Measurements from ENCODE around the gene MR1. TPM values are rescaled to one million over a fixed set of nuclear protein-coding genes. Genes with fewer than 3 reads are reported as not detected.

Gene MR1
- total RNA-seq, 1 donor from 2014 or later, result 0.62 TPM

- DNase-seq, result no peak
Measured at GRCh38 chr1:181064011-181064623, 30.3 kb downstream of the MR1 start.

DNA sequence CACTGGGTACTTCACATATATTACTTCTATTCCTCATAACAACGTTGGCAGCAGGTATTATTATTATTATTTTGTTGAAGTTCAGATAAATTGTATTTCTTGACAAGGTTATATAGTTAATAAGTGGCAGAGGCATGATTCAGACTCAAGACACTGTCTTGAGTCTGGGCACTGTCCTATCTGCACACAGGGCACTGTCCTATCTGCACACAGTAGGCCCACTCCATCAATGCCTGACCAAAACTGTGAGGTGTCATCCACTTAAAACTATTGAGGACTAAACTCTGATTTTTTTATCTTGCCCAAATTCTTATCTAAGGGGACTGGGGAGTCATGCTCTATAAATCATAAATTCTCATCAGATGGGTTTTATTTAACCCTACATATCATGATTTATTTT, 30.9 kb downstream of the MR1 start:
- DNase-seq, result no peak

DNA sequence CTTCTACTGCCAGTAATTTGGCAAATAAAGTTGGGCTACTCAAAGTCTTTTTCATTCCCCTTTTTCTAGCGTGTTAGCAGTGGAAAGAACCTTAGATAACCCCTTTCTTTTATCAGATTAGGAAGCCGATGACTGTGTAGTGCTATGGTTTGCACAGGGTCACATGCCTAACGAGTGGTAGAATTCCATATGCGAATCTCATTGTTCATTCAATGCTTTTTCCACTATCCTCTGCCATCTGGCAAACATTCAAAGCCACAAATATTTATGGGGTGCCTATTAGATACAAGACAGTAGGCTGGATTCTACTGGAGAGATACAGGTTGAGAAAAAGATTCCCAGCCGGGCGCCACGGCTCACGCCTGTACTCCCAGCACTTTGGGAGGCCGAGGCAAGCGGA, 39.9 kb downstream of the MR1 start:
- DNase-seq, result no peak

GRCh38 chr1:181075766-181076350, 42.1 kb downstream of the MR1 start:
- DNase-seq, result no peak

DNA sequence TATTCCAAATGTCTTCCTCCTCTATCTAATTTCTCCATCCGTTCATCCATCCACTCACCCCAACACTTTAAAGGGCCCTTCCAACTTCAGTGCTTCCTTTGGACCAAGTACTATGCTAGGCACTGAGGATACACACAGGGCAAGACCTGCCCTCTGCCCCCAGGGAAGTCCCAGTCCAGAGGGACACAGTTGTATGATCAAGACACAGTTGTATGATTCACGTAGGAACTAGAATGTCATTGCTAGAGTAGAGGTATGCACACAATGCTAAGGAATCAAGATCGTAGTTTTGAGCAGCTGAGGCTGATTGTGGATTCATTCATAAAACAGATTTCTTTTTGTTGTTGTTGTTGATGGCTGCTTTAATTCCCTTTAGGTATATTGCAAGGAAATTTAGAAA, 43.1 kb downstream of the MR1 start:
- DNase-seq, result no peak

DNA sequence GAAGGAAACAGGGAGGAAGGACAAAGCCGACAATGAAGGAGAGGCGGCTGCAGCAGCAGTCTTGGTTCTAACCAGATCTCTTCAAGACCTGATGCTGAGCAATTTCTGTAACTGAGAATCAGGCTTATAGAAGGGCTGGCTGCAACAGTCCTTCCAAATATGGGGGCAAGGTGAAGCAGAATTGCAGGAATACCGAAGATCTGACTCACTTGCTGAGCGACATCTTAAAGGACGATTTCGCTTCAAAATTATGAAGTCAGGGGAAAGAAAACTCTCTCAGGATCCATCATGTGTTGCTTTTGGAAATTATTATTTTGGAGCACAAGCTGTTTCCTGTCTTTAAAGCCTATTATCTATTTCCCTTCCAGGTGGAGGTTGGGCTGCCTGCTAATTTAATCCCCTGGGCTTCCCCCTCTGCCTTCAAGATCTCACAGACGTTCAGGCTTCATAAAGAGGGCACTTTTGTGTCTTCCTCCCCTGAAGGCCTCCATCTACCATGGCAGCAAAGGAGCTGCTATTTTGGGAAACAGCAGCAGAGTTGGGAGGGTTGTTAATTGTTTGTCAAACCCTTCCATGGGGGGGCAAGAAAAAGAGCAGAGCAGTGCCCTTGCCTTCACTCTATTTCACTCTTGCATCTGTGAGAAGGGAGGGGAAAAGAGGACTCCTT, 43.9 kb downstream of the MR1 start:
- no peak for DNase-seq

DNA sequence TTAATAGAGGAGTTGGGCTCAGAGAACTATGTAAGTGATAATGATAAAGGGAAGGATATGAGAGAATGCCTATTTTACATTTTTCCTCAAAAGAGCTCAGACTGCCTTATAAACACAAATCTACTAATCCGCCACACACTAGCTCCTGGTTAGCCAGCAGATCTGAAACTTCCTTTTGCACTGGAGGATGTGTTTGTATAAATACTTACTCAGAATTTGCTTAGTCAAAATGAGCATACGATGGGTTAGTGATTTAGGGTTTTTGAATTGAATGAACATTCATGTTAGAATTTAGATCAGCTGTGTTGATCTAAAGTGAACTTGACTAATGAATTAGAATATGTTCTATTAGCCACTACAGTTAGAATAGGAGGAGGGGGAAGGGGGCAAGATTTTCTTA, 45.6 kb downstream of the MR1 start:
- DNase-seq, result no peak

- DNase-seq, result no peak
Measured at GRCh38 chr1:181079920-181080319, 46.1 kb downstream of the MR1 start.

- no peak for DNase-seq
Measured at GRCh38 chr1:181080556-181080955, 46.8 kb downstream of the MR1 start.

DNA sequence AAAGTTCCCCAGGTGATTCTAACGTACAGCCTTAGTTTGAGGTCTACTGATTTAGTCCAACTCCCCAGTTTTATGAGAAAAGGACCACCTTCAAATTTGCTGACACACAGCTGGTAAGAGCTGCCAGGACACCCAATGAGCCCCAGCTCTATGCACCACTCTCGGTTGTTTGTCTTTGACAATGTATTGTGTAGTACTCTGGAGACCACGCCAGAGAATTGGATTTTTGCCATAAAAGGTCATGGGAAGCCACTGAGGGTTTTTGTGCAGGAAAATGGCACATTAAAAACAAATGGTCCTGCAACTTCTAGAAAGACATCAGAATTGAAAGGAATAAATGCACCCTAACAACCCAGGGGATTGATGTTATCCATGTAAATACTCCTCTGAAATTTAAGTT, 47.6 kb downstream of the MR1 start:
- no peak for DNase-seq

- no peak for DNase-seq
Measured at GRCh38 chr1:181083842-181084605, 50.2 kb downstream of the MR1 start.

- no peak for DNase-seq
Measured at GRCh38 chr1:181084606-181084969, 50.8 kb downstream of the MR1 start.

- no peak for DNase-seq
Measured at GRCh38 chr1:181086091-181086490, 52.3 kb downstream of the MR1 start.

DNA sequence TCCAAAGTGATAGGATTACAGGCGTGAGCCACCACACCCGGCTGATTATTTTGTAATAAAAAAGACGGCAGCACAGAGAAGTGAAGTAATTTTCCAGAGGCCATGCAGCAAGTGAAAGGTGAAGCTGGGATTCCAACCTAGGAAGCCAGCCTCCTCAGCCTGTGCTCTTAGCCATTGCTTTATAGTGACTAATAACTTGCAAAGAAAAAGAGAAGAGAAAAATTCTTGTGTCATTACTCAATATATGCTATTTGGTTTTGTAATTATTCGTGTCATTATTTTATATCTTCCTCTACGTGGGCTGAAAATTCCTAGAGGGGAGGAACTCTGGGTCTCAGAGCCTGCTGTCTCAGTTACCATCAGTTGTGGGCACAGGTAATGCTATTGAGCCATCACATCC, 53.1 kb downstream of the MR1 start:
- no peak for DNase-seq

- DNase-seq, result no peak
Measured at GRCh38 chr1:181087400-181087901, 53.7 kb downstream of the MR1 start.

- peak; percentile 96 for DNase-seq
Measured at GRCh38 chr1:181088079-181089016, 54.6 kb downstream of the MR1 start, which contains the start of gene IER5. Gene IER5 (plus strand): TSS chr1:181088700. CDS start chr1:181088903, 203 bp downstream.

DNA sequence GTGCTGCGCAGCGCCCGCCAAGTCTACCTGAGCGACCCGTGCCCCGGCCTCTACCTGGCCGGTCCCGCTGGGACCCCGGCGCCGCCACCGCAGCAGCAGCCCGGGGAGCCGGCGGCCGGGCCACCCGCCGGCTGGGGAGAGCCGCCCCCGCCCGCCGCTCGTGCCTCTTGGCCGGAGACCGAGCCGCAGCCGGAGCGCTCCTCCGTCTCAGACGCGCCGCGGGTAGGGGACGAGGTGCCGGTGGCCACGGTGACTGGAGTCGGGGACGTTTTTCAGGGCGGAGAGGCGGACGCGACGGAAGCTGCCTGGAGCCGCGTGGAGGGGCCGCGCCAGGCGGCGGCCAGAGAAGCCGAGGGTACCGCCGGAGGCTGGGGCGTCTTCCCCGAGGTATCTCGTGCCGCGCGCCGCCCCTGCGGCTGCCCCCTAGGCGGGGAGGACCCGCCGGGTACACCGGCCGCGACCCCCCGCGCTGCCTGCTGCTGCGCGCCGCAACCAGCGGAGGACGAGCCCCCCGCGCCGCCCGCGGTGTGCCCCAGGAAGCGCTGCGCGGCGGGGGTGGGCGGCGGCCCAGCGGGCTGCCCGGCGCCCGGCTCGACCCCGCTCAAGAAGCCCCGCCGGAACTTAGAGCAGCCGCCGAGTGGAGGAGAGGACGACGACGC, 55.4 kb downstream of the MR1 start:
- DNase-seq, result no peak

DNA sequence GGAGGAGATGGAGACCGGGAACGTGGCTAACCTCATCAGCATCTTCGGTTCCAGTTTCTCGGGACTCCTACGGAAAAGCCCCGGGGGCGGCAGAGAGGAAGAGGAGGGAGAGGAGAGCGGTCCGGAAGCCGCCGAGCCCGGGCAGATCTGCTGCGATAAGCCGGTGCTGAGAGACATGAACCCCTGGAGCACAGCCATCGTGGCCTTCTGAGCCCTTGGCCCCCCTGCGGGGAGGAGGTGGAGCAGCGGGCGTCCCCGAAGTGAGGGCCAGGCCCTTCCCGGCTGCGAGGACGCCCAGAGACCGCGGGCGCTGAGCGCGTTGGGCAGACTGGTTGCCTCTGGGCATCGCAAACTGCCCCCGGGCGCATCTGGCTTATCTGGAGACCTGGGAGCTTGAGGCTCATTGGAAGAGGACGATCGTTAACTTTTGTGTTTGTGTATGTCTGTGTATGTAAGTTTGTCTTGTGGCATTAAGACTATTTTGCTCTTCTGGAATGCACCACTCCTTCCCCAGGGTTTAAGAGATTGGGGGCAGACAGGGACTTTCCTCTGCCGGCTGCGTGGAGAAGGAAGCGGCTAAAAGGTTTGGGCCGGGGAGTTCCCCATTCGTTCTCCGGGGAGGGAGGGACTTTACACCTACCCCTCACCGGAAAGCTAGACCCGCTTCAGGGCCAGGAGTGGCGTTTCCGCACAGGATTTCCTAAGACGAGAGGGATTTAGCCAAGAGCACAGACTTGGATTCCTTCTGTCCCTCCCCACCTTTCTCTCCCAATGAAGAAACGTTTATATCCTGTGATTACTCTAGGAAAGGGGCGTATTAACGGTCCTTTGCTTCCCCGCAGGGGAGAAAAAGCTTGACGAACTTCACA, 56.1 kb downstream of the MR1 start:
- DNase-seq, result peak; percentile 54

GRCh38 chr1:181090641-181091126, 56.9 kb downstream of the MR1 start:
- DNase-seq, result no peak

All from occipital lobe (tissue), 2 donors.